Fibroblast of lung (primary cell): ENCODE data around the gene ARID3A. TPM values are rescaled to one million over a fixed set of nuclear protein-coding genes. Genes with fewer than 3 reads are reported as not detected.

Source experiments
- DNase-seq, 2 donors: peaks; one replicate each; pipeline versions ENCODE4 v3.0.0 to v3.0.0-alpha.2; 2010; ENCODE audit warnings: low read depth in 2 of 2
- H2AFZ ChIP-seq: 2 replicates; pipeline ENCODE4 v1.5.1; 2012; ENCODE audit warnings: low read length, control low read depth, inconsistent platforms
- H3K27ac ChIP-seq: 2 replicates; pipeline ENCODE4 v1.5.1; 2011; ENCODE audit warnings: low read length, control low read depth; ENCODE audit not compliant: insufficient read depth
- H3K27me3 ChIP-seq: 2 replicates; pipeline ENCODE4 v1.5.1; 2011; ENCODE audit warnings: mild to moderate bottlenecking, low read length; ENCODE audit not compliant: control insufficient read depth, insufficient read depth
- H3K36me3 ChIP-seq: 2 replicates; pipeline ENCODE4 v1.5.1; 2011; ENCODE audit warnings: low read length; ENCODE audit not compliant: control insufficient read depth, insufficient read depth
- H3K4me1 ChIP-seq: 2 replicates; pipeline ENCODE4 v1.5.1; 2011; ENCODE audit warnings: low read length; ENCODE audit not compliant: control insufficient read depth, insufficient read depth; ENCODE audit errors: extremely low read depth
- H3K4me2 ChIP-seq: 2 replicates; pipeline ENCODE4 v1.5.1; 2011; ENCODE audit warnings: low read length, control low read depth; ENCODE audit not compliant: insufficient read depth; ENCODE audit errors: extremely low read depth
- H3K4me3 ChIP-seq, 4 experiments: fragments of 200-600 bp in 1 of 4; sonication (generic) in 1 of 4; replicated peaks in 1 of 4; 2 replicates each; pipeline ENCODE4 v1.5.1; 2011 to 2016; ENCODE audit warnings: low read length in 4 of 4, low read depth in 3 of 4, mild to moderate bottlenecking in 3 of 4, control low read depth in 2 of 4, inconsistent platforms in 1 of 4, mixed read lengths in 1 of 4; ENCODE audit not compliant: insufficient read depth in 1 of 4; ENCODE audit errors: control extremely low read depth in 1 of 4
- H3K79me2 ChIP-seq: 2 replicates; pipeline ENCODE4 v1.5.1; 2012; ENCODE audit warnings: mild to moderate bottlenecking, low read length, inconsistent platforms; ENCODE audit not compliant: control insufficient read depth, insufficient read depth
- H3K9ac ChIP-seq: 2 replicates; pipeline ENCODE4 v1.5.1; 2011; ENCODE audit warnings: mild to moderate bottlenecking, low read length, control low read depth; ENCODE audit not compliant: insufficient read depth
- H3K9me3 ChIP-seq: 2 replicates; pipeline ENCODE4 v1.5.1; 2012; ENCODE audit warnings: low read depth, low read length; ENCODE audit not compliant: control insufficient read depth, insufficient read depth
- H4K20me1 ChIP-seq: 2 replicates; pipeline ENCODE4 v1.5.1; 2011; ENCODE audit warnings: low read length; ENCODE audit not compliant: control insufficient read depth, insufficient read depth; ENCODE audit errors: extremely low read depth
- CTCF ChIP-seq, 2 donors: IDR thresholded peaks in 1 of 2; conservative IDR thresholded peaks in 1 of 2; 1 replicate in 1 of 2; 2 replicates in 1 of 2; pipeline ENCODE4 v1.5.1; 2011 to 2012; ENCODE audit warnings: low read length in 2 of 2, control low read depth in 1 of 2, inconsistent platforms in 1 of 2, low read depth in 1 of 2, mild to moderate bottlenecking in 1 of 2
- EZH2 ChIP-seq: IDR thresholded peaks from 2 replicates; pipeline ENCODE4 v1.5.1; 2012; ENCODE audit warnings: low read length, control low read depth, mild to moderate bottlenecking; ENCODE audit errors: missing control alignments
- polyA plus RNA-seq, 2 donors: library from polyadenylated mRNA; depleted of rRNA in 1 of 2; stranded (reverse) in 1 of 2; unstranded in 1 of 2; fragments of >200 nt; gene quantifications; 2 replicates each; pipeline ENCODE4 v1.2.1, GENCODE V29; 2011 to 2012; ENCODE audit warnings: missing spikeins in 1 of 2
- total RNA-seq: library from RNA; depleted of rRNA; stranded (reverse); fragments of >200 nt; gene quantifications from 2 replicates; pipeline ENCODE4 v1.2.1, GENCODE V29; 2014

The ARID3A gene
- total and polyA plus RNA-seq, 2 donors (not counting 1 experiment from before 2014, with no cell fraction given) = 6.4 to 14.9 TPM

GRCh38 chr19:1014161-1015060 is 88.6 kb downstream of the ARID3A start:
- peaks cover 1% of the 10 kb centered on the region for H4K20me1 ChIP-seq
- DNase-seq = no peak
- H3K4me3 ChIP-seq = no peak overlapping the region
- peaks cover 28% of the 10 kb centered on the region for H3K4me1 ChIP-seq
- H3K36me3 ChIP-seq = peaks cover 26% of the 10 kb centered on the region
- H3K9ac ChIP-seq = no peak overlapping the region
- TF ChIP-seq CTCF (conservative IDR thresholded peaks at IDR 0.05 in 1 of 2, IDR thresholded peaks at IDR 0.05 in 1 of 2; ENCODE audit: low read depth in 1 of 2, low read length in 2 of 2) (no peak), EZH2 (no peak)
- peaks cover 69% of the 10 kb centered on the region for H3K79me2 ChIP-seq
- H3K9me3 ChIP-seq = no peaks in the 10 kb centered on the region
- H3K27ac ChIP-seq = no peak overlapping the region
- no peak overlapping the region for H3K4me2 ChIP-seq
- no peak overlapping the region for H2AFZ ChIP-seq
- no peaks in the 10 kb centered on the region for H3K27me3 ChIP-seq

GRCh38 chr19:1015061-1015781 is 89.4 kb downstream of the ARID3A start:
- no peaks in the 10 kb centered on the region for H3K9me3 ChIP-seq
- H3K27me3 ChIP-seq = no peaks in the 10 kb centered on the region
- TF ChIP-seq CTCF (conservative IDR thresholded peaks at IDR 0.05 in 1 of 2, IDR thresholded peaks at IDR 0.05 in 1 of 2; ENCODE audit: low read depth in 1 of 2, low read length in 2 of 2) (no peak), EZH2 (no peak)
- no peak overlapping the region for H3K27ac ChIP-seq
- no peak overlapping the region for H3K4me2 ChIP-seq
- peaks cover 1% of the 10 kb centered on the region for H4K20me1 ChIP-seq
- H3K4me3 ChIP-seq = no peak overlapping the region
- peaks cover 26% of the 10 kb centered on the region for H3K36me3 ChIP-seq
- H3K4me1 ChIP-seq = peaks cover 22% of the 10 kb centered on the region
- H2AFZ ChIP-seq = no peak overlapping the region
- no peak overlapping the region for H3K9ac ChIP-seq
- H3K79me2 ChIP-seq = peaks cover 78% of the 10 kb centered on the region
- no peak for DNase-seq
